HepG2 (cell line): ENCODE measurements around the gene SUSD6. TPM values are rescaled to one million over a fixed set of nuclear protein-coding genes. Genes with fewer than 3 reads are reported as not detected.
A peak's percentile ranks its signal among the peaks of the same experiment; 100 is the strongest.

Experiments
- ATAC-seq: fragments of 200-7000 bp; cut with Tn5 transposase; 3 replicates; pipeline ENCODE4 v1.9.1; 2020; ENCODE audit warnings: mild to moderate bottlenecking, moderate library complexity
- BruUV-seq: library from RNA; stranded (reverse); fragments of 400-500 nt; replicated peaks from 2 replicates; lab custom pipeline; 2021; lab: Mats Ljungman, UMichigan
- CTCF ChIA-PET: fragments of 300-600 bp; formaldehyde crosslinking; extraction: SDS; loops from one replicate; lab custom pipeline; 2021; ENCODE audit warnings: low total read pairs, inconsistent platforms, low intra/inter-chr PET ratio; lab: Yijun Ruan, JAX
- POLR2A ChIA-PET: fragments of 350-600 bp; sonication (Branson Sonifier 250); formaldehyde crosslinking; loops from one replicate; lab custom pipeline; 2020; ENCODE audit warnings: antibody characterized with exemption, inconsistent platforms; lab: Yijun Ruan, JAX
- DNase-seq: peaks from one replicate; pipeline ENCODE4 v3.0.0-alpha.2; 2015; ENCODE audit warnings: low spot score
- FAIRE-seq: peaks from 3 replicates; lab custom pipeline; 2011; peaks lifted over from hg19 to GRCh38; lab: Jason Lieb, UNC
- H2AFZ ChIP-seq: one replicate; pipeline ENCODE4 v1.6.1; 2011; ENCODE audit warnings: low read length, inconsistent platforms
- H3K27ac ChIP-seq: fragments of 300-600 bp; 3 replicates; pipeline ENCODE4 v1.8.0; 2011; ENCODE audit warnings: mixed run types, mild to moderate bottlenecking, mixed read lengths, low read length, inconsistent platforms; ENCODE audit not compliant: insufficient read depth; ENCODE audit errors: extremely low read length
- H3K27me3 ChIP-seq, 2 experiments: fragments of 200-600 bp in 1 of 2; 2 replicates in 1 of 2; 3 replicates in 1 of 2; pipeline versions ENCODE4 v1.6.0 to v1.8.0; 2011; ENCODE audit warnings: low read length in 2 of 2, mild to moderate bottlenecking in 2 of 2, moderate library complexity in 2 of 2, inconsistent platforms in 1 of 2; ENCODE audit not compliant: insufficient read depth in 2 of 2, control insufficient read depth in 1 of 2
- H3K36me3 ChIP-seq, 2 experiments: fragments of 200-600 bp in 1 of 2; replicated peaks in 1 of 2; 2 replicates in 1 of 2; 3 replicates in 1 of 2; pipeline versions ENCODE4 v1.5.1 to v1.8.0; 2011; ENCODE audit warnings: low read length in 2 of 2, inconsistent platforms in 1 of 2; ENCODE audit not compliant: insufficient read depth in 2 of 2, control insufficient read depth in 1 of 2
- H3K4me1 ChIP-seq: 2 replicates; pipeline ENCODE4 v1.5.1; 2012; ENCODE audit warnings: low read length, inconsistent platforms; ENCODE audit not compliant: insufficient read depth
- H3K4me2 ChIP-seq: 2 replicates; pipeline ENCODE4 v1.6.0; 2011; ENCODE audit warnings: low read depth, low read length, inconsistent platforms
- H3K4me3 ChIP-seq, 3 experiments: fragments of 200-600 bp in 1 of 3; sonication (generic), shearing (Covaris generic) in 1 of 3; replicated peaks in 1 of 3; 2 replicates each; pipeline ENCODE4 v1.5.1; 2011 to 2016; ENCODE audit warnings: low read length in 3 of 3, inconsistent platforms in 2 of 3, low read depth in 2 of 3, mild to moderate bottlenecking in 2 of 3, control low read depth in 1 of 3, mixed read lengths in 1 of 3; ENCODE audit not compliant: insufficient read depth in 1 of 3
- H3K79me2 ChIP-seq: one replicate; pipeline ENCODE4 v1.6.1; 2011; ENCODE audit warnings: low read length, inconsistent platforms; ENCODE audit not compliant: insufficient read depth
- H3K9ac ChIP-seq: 2 replicates; pipeline ENCODE4 v1.6.0; 2011; ENCODE audit warnings: mild to moderate bottlenecking, low read depth, low read length, inconsistent platforms; ENCODE audit not compliant: insufficient read depth
- H3K9me3 ChIP-seq: 2 replicates; pipeline ENCODE4 v1.5.1; 2012; ENCODE audit warnings: mild to moderate bottlenecking, low read length
- H4K20me1 ChIP-seq: 2 replicates; pipeline ENCODE4 v1.6.0; 2011; ENCODE audit warnings: inconsistent platforms, mild to moderate bottlenecking, low read length, moderate library complexity; ENCODE audit not compliant: insufficient read depth
- ETV6 ChIP-seq: sonication (generic); formaldehyde crosslinking; conservative IDR thresholded peaks from 2 replicates; pipeline ENCODE4 v1.4.0; 2020; ENCODE audit warnings: missing genetic modification reagents
- GABPA ChIP-seq, 2 experiments: IDR thresholded peaks; 2 replicates each; pipeline ENCODE4 v1.6.1; 2011 to 2016; ENCODE audit warnings: low read depth in 2 of 2, low read length in 1 of 2, missing biosample characterization in 1 of 2, missing genetic modification characterization in 1 of 2
- HNF4A ChIP-seq: sonication (generic); formaldehyde crosslinking; IDR thresholded peaks from 2 replicates; pipeline ENCODE4 v1.4.0; 2020; ENCODE audit warnings: missing genetic modification reagents
- MED1 ChIP-seq: sonication (generic); formaldehyde crosslinking; IDR thresholded peaks from 2 replicates; pipeline ENCODE4 v1.4.0; 2020; ENCODE audit warnings: missing genetic modification reagents
- PHF21A ChIP-seq: sonication (generic); formaldehyde crosslinking; IDR thresholded peaks from 2 replicates; pipeline ENCODE4 v1.5.0; 2020; ENCODE audit warnings: mild to moderate bottlenecking, missing genetic modification reagents
- RBAK ChIP-seq: sonication (generic); formaldehyde crosslinking; IDR thresholded peaks from 2 replicates; pipeline ENCODE4 v1.5.1; 2020; ENCODE audit warnings: mild to moderate bottlenecking, missing genetic modification reagents
- SALL1 ChIP-seq: sonication (generic); formaldehyde crosslinking; IDR thresholded peaks from 2 replicates; pipeline ENCODE4 v1.8.0; 2022; ENCODE audit warnings: mild to moderate bottlenecking, missing genetic modification reagents
- SPEN ChIP-seq: sonication (generic); formaldehyde crosslinking; IDR thresholded peaks from 2 replicates; pipeline ENCODE4 v1.5.1; 2020; ENCODE audit warnings: low read depth, mild to moderate bottlenecking, missing genetic modification reagents
- ZFX ChIP-seq: sonication (generic); formaldehyde crosslinking; IDR thresholded peaks from 2 replicates; pipeline ENCODE4 v1.4.0; 2020; ENCODE audit warnings: mild to moderate bottlenecking, low read depth, missing genetic modification reagents, moderate library complexity
- WGBS: methylation state at CpG from one replicate; pipeline ENCODE4 v1.1.6; 2017; ENCODE audit warnings: low lambda C conversion rate; 5-methylcytosine and 5-hydroxymethylcytosine counted together
- in situ Hi-C: cut with HindIII; loops from 2 replicates; pipeline ENCODE4 v1.10.0; 2017; ENCODE audit warnings: low pct_unique_long_range_greater_than_20kb; ENCODE audit not compliant: extremely low pct_ligation_motif_present
- intact Hi-C: fragments of 100-400 bp; cut with micrococcal nuclease; formaldehyde crosslinking; loops from one replicate; pipeline ENCODE4 v1.10.0; 2022; ENCODE audit not compliant: unreplicated experiment
- polyA plus RNA-seq, 8 experiments: library from polyadenylated mRNA; depleted of rRNA in 3 of 8; stranded (reverse) in 7 of 8; unstranded in 1 of 8; fragments of >200 nt; fragmentation: Illumina TruSeq in 4 of 8; extraction: Trizol in 4 of 8; gene quantifications; 2 replicates each; pipeline versions ENCODE4 v1.2.1 to v1.2.3, GENCODE V29; 2011 to 2016; ENCODE audit warnings: low read depth in 4 of 8, missing spikeins in 1 of 8, mixed read lengths in 1 of 8; ENCODE audit not compliant: insufficient read depth in 1 of 8
- total RNA-seq, 5 experiments: library from RNA; depleted of rRNA; stranded (reverse); fragments of >200 nt; fragmentation: Illumina TruSeq; extraction: Trizol; gene quantifications; 2 replicates each; pipeline ENCODE4 v1.2.3, GENCODE V29; 2016; ENCODE audit warnings: low read depth in 1 of 5
- TF ChIP-seq, protein P1 (sequence below): sonication (generic); formaldehyde crosslinking; conservative IDR thresholded peaks from 2 replicates; pipeline ENCODE4 v1.4.0; 2020; ENCODE audit warnings: mild to moderate bottlenecking, missing genetic modification reagents, moderate library complexity
- TF ChIP-seq, protein P2 (sequence below): IDR thresholded peaks from 2 replicates; pipeline ENCODE4 v1.6.1; 2016; ENCODE audit warnings: low read depth, missing genetic modification reagents, missing compliant biosample characterization

The SUSD6 gene
- total and polyA plus RNA-seq, 2 of the 13 experiments (the other 11 are each of a cell fraction or from before 2014, with no cell fraction given) = 7.2 to 7.4 TPM

DNA sequence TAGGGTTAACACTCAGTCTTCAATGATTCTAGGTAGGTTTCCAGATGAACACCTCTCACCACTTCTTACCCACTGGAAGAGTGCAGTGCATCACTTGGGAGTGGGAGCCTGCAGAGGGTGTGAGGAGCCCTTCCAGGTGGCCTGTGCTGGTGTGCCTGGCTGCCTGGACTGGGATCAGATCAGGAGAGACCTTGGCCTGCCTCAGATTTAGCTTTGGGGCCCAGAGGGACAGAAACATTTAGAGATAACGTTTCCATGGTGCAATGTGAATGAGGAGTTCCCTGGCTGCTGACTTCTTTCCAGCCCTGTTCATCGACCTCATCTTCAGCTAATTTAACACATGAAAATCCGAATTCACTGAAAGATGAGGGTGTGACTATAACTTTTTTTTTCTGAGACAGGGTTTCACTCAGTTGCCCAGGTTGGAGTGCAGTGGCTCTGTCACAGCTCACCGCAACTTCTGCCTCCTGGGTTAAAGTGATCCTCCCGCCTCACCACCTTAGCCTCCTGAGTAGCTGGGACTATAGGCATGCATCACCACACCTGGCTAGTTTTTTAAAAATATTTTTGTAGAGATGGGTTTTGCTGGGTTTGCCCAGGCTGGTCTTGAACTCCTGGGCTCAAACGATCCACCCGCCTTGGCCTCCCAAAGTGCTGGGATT lies 53.6 kb downstream of the SUSD6 start:
- TF ChIP-seq, protein P1, sequence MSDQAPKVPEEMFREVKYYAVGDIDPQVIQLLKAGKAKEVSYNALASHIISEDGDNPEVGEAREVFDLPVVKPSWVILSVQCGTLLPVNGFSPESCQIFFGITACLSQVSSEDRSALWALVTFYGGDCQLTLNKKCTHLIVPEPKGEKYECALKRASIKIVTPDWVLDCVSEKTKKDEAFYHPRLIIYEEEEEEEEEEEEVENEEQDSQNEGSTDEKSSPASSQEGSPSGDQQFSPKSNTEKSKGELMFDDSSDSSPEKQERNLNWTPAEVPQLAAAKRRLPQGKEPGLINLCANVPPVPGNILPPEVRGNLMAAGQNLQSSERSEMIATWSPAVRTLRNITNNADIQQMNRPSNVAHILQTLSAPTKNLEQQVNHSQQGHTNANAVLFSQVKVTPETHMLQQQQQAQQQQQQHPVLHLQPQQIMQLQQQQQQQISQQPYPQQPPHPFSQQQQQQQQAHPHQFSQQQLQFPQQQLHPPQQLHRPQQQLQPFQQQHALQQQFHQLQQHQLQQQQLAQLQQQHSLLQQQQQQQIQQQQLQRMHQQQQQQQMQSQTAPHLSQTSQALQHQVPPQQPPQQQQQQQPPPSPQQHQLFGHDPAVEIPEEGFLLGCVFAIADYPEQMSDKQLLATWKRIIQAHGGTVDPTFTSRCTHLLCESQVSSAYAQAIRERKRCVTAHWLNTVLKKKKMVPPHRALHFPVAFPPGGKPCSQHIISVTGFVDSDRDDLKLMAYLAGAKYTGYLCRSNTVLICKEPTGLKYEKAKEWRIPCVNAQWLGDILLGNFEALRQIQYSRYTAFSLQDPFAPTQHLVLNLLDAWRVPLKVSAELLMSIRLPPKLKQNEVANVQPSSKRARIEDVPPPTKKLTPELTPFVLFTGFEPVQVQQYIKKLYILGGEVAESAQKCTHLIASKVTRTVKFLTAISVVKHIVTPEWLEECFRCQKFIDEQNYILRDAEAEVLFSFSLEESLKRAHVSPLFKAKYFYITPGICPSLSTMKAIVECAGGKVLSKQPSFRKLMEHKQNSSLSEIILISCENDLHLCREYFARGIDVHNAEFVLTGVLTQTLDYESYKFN (CRISPR knock-in tag) = 0 out of 2 replicates have a peak, but pooled peaks have one; percentile 23
- TF ChIP-seq ETV6 (CRISPR knock-in tag) (no peak), ZFX (peak; percentile 19; the same call in 1 of the 2 replicates), PHF21A (CRISPR knock-in tag) (no peak), SALL1 (CRISPR knock-in tag) (0 out of 2 replicates have a peak, but pooled peaks have one; percentile 20), HNF4A (peak; percentile 29; the same call in 1 of the 2 replicates), SPEN (CRISPR knock-in tag) (no peak), RBAK (no peak), MED1 (CRISPR knock-in tag) (no peak), GABPA (IDR thresholded peaks at IDR 0.05; ENCODE audit: low read depth, low read length) (no peak), GABPA (CRISPR knock-in tag; IDR thresholded peaks at IDR 0.05; ENCODE audit: low read depth) (no peak)
- TF ChIP-seq, protein P2, sequence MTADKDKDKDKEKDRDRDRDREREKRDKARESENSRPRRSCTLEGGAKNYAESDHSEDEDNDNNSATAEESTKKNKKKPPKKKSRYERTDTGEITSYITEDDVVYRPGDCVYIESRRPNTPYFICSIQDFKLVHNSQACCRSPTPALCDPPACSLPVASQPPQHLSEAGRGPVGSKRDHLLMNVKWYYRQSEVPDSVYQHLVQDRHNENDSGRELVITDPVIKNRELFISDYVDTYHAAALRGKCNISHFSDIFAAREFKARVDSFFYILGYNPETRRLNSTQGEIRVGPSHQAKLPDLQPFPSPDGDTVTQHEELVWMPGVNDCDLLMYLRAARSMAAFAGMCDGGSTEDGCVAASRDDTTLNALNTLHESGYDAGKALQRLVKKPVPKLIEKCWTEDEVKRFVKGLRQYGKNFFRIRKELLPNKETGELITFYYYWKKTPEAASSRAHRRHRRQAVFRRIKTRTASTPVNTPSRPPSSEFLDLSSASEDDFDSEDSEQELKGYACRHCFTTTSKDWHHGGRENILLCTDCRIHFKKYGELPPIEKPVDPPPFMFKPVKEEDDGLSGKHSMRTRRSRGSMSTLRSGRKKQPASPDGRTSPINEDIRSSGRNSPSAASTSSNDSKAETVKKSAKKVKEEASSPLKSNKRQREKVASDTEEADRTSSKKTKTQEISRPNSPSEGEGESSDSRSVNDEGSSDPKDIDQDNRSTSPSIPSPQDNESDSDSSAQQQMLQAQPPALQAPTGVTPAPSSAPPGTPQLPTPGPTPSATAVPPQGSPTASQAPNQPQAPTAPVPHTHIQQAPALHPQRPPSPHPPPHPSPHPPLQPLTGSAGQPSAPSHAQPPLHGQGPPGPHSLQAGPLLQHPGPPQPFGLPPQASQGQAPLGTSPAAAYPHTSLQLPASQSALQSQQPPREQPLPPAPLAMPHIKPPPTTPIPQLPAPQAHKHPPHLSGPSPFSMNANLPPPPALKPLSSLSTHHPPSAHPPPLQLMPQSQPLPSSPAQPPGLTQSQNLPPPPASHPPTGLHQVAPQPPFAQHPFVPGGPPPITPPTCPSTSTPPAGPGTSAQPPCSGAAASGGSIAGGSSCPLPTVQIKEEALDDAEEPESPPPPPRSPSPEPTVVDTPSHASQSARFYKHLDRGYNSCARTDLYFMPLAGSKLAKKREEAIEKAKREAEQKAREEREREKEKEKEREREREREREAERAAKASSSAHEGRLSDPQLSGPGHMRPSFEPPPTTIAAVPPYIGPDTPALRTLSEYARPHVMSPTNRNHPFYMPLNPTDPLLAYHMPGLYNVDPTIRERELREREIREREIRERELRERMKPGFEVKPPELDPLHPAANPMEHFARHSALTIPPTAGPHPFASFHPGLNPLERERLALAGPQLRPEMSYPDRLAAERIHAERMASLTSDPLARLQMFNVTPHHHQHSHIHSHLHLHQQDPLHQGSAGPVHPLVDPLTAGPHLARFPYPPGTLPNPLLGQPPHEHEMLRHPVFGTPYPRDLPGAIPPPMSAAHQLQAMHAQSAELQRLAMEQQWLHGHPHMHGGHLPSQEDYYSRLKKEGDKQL = no peak
- Histone ChIP-seq H3K4me1 (peaks cover 64% of the 10 kb centered on the region), H3K9ac (no peak overlapping the region), H3K36me3 (no peaks in the 10 kb centered on the region; a peak in 1 of 5 replicates), H3K79me2 (peaks cover 5% of the 10 kb centered on the region), H3K4me3 (no peak overlapping the region), H3K27ac (peak overlapping the region; percentile 14), H3K9me3 (no peaks in the 10 kb centered on the region), H3K4me2 (no peak overlapping the region), H4K20me1 (no peaks in the 10 kb centered on the region), H3K27me3 (no peaks in the 10 kb centered on the region), H2AFZ (no peak overlapping the region)
- in situ Hi-C loops (no loop called here), intact Hi-C loops (no loop called here)
- ChIA-PET CTCF (no interaction called here), POLR2A (no interaction called here)
- peak; percentile 70 for FAIRE-seq
- peak; percentile 79 for ATAC-seq
- BruUV-seq = no TSS peak
- WGBS = 60% methylated on average over 7 of the region's 7 CpGs
- peak; percentile 31 for DNase-seq
